ENCODE data around the gene MAPK14.

The MAPK14 gene

DNA sequence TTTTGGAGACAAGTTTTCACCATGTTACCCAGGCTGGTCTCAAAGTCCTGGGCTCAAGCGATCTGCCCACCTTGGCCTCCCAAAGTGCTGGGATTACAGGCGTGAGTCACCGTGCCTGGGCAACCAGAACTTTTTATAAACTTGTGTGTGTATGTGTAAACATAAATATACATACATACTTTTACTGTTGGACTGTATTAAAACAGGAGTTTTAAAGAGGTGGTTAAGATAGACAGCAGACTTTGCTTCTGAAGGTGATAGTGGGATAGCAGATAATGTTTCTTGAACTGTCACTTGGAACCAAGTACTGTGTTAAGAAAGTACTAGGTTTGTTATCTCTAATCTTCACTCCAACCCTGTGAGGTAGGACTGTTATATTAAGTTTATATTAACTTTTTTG, 74.1 kb downstream of the MAPK14 start:
- DNase-seq (ENCODE audit: low spot score): no peak

DNA sequence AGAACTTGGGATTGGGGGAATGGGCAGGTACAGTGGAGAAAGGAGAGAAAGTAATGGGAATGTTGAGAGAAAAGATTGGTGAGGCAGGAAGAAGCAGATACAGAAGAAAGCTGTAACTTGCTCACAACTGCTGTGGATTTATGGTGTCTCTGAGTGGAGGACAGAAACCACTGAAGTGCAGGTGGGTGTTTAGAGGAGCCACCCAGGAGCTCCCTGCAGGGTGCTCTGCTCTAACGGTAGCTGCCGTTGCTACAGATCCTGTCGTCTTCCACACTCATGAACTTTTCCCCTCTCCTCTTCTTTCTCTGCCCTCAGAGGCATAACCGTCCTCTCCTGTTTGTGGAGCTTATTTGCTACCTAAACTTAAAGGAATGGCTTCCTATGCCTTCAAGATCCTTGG, 75.2 kb downstream of the MAPK14 start:
- DNase-seq (ENCODE audit: low spot score): no peak

DNA sequence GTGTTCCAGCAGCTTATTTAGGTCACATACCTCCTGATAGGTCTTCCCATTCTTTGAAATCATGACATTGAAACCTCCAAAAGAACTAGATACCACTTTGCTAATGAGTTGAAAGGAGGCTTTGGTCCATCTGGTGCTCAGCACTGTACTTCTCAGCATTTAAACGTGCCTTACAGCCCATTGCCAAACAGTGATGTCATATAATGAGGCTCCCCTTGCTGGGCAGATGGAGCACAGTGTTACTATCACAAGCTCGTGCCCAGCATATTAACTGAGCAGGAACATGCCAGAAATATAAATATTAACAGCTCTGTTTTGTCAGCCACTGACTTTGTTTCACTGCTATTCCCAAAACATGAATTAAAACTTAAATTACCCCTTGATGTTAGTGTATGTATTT, 77.2 kb downstream of the MAPK14 start:
- no peak for DNase-seq (ENCODE audit: low spot score)

DNA sequence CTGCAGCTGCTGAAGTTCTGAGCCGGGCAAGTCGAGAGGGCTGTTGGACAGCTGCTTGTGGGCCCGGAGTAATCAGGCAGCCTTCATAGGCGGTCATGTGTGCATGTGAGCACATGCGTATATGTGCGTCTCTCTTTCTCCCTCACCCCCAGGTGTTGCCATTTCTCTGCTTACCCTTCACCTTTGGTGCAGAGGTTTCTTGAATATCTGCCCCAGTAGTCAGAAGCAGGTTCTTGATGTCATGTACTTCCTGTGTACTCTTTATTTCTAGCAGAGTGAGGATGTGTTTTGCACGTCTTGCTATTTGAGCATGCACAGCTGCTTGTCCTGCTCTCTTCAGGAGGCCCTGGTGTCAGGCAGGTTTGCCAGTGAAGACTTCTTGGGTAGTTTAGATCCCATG, 81.5 kb downstream of the MAPK14 start:
- no peak for DNase-seq (ENCODE audit: low spot score)

DNA sequence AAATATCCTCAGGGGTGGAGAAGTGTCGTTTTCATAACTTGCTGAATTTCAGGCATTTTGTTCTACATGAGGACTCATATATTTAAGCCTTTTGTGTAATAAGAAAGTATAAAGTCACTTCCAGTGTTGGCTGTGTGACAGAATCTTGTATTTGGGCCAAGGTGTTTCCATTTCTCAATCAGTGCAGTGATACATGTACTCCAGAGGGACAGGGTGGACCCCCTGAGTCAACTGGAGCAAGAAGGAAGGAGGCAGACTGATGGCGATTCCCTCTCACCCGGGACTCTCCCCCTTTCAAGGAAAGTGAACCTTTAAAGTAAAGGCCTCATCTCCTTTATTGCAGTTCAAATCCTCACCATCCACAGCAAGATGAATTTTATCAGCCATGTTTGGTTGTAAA, 82.4 kb downstream of the MAPK14 start:
- DNase-seq (ENCODE audit: low spot score): no peak

DNA sequence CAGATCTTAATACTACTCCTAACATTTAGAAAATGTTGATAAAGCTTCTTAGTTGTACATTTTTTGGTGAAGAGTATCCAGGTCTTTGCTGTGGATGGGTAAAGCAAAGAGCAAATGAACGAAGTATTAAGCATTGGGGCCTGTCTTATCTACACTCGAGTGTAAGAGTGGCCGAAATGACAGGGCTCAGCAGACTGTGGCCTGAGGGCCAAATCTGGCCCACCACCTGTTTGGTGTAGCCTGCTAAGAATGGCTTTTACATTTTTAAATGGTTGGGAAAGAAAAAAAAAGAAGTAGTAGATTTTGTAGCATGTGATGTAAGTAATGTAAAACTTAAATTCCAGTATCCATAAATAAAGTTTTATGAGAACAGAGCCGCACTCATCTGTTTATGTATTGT, 83.3 kb downstream of the MAPK14 start:
- no peak for DNase-seq (ENCODE audit: low spot score)

DNA sequence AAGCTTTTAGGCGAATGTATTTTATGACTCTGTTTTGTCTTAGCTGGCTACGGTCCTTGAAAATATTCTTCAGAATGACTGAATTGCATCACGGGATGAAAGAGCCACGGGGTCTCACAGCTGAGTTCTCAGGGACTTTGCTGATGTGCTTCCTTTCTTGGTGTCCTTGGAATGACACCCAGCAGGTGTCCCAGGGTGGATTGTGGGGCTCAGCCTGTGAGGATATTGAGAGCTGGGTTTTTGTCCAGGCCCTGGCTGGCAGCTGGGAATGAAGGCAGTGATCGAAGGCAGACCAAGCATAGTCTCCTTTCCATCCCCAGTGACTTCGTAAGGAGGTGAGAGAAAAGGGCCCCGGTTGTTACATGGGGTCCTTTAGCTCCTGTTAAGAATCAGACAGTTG, 83.9 kb downstream of the MAPK14 start:
- DNase-seq (ENCODE audit: low spot score): no peak

DNA sequence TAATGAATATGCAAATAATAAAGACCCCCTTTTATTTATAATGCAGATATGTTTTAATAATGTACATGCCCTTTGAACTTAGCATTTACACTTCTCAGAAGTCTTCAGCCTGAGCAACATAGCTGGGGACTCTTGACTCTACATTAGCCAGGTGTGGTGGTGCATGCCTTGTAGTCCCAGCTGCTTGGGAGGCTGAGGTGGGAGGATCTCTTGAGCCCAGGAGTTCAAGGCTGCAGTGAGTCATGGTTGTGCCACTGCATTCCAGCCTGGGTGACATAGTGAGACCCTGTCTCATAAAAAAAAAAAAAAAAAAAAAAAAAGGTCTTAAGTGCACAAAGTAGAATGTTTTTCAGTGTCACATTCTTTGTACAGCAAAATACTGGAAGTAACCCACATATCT, 85.4 kb downstream of the MAPK14 start:
- no peak for DNase-seq (ENCODE audit: low spot score)

DNA sequence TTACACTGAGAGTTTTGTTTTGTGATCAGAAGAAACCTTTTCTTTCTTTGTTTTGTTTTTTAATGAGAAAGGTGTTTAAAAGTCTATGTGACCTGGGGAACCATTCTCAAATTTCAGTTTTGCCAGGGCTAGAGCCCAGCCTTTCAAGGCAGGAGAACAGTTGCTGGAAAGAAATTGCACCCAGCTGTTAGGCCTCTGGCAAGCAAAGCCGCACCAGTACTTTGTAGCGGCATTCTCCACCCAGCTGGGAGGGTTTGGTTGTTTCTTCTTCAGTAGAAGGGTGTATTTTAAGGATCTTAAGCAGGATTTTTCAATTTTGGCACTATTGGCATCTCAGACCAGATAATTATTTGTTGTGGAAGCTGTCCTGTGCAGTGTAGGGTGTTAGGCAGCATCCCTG, 86.1 kb downstream of the MAPK14 start:
- DNase-seq (ENCODE audit: low spot score): no peak

DNA sequence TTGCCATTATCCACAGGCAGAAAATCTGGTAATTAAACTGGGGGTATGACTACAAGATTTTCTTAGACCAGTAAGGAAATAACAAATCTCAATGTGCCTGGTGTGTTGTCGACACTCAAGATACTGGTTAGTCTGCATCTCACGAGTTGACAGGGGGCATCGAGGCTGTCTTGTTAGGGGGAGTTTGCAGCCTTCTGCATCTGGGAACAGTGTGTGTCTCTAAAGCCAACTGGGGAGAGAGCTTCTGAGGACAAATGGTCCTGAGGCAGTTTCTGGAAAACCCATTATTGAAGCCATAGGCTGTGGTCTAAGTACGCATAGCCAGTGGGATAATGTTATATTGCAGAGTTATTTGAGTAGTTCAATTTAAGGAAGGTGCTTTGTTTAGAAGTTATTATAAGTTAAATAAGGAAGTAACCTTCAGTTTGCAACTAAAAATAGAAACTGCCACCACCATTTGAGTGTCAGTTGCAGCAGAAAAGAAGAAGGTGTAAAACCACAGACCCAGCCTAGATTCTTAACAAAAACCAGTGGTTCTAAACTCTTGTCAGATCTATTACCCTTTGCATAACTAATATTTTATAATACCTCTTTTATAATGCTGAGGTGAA, 87.3 kb downstream of the MAPK14 start:
- no peak for DNase-seq (ENCODE audit: low spot score)

DNA sequence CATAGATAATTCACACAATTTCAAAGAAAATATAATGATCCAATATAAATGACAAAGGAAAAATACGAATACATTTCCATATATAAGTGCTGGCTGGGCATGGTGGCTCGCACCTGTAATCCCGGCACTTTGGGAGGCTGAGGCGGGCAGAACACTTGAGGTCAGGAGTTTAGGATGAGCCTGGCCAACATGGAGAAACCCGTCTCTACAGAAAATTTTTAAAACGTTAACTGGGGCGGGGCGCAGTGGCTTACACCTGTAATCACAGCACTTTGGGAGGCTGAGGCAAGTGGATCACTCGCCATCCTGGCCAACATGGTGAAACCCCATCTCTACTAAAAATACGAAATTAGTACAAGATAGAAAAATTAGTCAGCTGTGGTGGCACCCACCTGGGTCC, 87.8 kb downstream of the MAPK14 start:
- no peak for DNase-seq (ENCODE audit: low spot score)

DNA sequence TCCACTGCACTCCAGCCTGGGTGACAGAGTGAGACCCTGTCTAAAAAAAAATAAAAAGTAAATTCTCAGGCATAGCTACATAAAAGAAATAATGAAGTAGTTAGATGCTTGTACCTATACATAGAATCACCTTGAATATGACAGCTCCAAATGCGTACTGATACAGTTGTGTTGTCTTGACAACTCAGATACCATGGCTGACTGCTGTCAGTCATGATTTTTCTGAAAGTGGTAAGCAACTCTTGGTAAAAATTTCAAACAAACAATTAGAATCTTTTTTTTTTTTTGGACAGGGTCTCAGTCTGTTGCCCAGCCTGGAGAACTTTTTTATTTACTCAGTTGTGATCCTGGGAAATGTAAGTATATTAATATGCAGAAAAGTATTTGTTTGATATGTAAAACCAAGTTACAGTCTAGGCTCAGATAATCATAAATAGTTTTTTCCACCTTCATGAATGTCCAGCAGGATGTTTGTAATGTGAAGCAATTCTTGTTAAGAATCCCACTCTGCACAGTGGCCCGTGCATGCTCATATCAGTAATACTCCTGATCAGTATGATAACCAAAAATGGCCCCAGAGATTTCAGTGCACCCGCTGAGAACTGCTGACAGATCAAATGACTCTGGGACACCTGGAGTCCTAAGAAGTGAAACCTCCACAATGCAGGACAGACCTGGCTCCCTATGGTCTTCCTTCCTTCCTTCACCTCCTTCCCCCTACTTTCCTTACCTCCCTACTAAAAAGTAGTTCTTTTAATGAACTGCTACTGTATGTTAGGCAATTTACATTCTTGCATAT, 88.7 kb downstream of the MAPK14 start:
- no peak for DNase-seq (ENCODE audit: low spot score)

DNA sequence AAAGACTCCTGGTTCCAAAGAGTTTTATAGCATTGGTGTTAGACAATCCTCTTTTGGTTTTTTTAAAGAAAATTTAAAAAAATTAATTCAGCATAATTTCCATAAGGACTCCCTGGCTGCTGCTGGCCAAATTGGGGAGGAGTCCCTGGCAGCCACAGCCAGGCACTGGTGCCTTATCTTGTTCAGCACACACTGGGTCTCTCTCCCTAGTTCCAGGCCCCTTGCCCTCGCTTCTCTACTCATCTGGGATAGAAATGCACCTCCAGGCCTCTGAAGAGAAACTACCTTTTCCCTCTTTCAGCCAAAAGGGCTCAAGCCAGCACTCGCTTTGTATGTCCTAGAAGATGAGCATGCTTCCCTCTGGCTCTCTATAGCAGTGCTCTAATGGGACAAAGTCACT, 89.3 kb downstream of the MAPK14 start:
- no peak for DNase-seq (ENCODE audit: low spot score)

DNA sequence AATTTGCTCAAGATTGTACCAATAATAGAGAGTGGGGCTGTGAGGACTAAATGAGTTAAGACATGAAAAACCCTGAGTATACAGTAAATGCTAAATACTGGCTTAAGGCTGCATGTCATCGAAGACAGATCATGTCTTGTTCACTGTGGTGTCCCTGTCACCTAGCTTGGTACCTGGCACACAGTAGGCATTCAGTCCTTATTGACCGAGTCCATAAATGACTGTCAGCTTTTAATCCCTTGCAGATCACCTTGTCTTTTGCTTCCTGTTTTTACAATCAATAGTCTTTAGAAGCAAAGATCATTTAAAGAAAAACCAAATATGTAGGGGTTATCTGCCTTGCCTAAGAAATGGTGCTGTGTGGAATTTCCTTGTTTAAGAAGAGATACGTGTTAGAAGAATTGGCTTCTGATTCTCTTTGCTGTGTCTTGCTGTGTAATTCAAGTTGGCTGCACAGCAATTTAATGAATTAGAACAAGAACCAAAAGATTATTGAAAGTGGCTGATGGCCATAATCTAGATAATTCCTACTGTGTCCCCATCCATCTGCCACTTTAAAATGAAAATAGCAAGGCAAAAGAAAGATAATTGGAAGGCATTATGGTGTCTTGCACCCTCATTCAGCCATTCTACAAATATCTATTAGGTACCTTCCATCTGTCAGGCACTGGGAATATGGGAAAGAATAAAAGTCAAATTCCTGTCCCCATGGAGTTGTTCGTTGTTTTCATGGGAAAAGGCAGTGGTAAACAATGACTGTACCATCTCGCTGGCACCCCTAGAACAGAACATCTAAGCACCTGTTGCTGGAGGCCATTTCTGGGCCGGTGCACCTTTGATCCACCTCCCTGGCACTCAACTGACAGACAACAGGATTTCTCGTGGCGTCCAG, 90.3 kb downstream of the MAPK14 start:
- no peak for DNase-seq (ENCODE audit: low spot score)

DNA sequence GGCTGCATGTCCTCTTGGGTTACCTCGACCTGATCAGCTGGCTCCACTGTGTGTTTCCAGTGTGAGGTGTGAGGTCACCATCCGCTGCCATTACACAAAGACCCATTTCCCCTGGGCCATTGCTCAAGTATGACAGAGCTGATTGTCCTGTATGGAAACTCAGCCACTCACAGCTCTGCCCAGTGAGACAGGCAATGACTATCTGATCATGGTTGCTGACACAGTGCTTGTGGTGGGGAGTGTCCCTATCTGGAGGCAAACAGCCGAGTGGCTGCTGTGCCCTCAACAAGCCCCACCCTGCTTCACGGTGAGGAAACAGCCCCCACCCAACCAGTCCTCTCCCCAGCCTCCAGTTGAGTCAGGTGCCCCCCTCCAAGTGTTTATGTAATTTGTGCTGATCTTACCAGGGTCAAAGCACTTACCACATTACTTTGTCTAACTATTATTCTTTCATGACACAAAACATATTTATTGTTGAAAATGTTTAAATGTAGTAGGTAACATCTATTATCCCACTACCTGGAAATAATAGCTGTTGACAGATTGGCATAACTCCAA, 91.0 kb downstream of the MAPK14 start:
- DNase-seq (ENCODE audit: low spot score): no peak

DNA sequence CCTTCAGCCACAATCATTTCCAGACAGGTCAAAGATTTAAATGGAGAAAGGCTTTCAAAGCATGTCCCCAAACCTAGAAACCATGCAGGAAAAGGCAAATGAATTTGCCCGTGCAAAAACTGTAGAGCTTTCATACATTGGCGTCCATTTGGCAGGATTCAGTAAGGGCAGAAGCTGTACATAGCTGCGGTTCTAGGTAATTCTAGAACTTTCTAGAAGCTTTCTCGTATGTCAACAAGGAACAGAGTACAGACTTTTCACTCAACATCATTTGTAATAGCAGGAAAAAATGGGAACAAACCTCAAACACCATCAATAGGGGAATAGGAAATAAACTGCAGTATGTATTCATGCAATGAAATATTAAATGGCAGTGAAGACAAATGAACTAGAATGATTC, 91.6 kb downstream of the MAPK14 start:
- DNase-seq (ENCODE audit: low spot score): no peak

DNA sequence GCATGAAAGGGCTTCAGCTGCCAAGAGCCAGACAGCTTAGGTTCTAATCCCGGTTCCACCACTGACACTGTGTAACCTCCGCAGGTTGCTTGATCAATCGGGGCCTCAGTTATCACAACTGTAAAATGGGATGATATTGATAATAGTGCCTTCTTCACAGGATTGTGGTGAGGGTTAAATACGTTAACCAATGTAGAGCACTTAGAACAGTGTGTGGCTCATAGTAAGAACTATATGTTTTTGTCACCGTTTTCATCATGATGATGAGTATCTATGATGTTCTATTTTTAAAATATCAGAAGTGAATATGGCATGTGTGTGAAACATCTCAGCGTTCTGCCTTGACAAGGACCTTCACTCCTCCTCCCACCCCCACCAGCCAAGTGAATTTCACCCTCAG, 92.4 kb downstream of the MAPK14 start:
- no peak for DNase-seq (ENCODE audit: low spot score)

DNA sequence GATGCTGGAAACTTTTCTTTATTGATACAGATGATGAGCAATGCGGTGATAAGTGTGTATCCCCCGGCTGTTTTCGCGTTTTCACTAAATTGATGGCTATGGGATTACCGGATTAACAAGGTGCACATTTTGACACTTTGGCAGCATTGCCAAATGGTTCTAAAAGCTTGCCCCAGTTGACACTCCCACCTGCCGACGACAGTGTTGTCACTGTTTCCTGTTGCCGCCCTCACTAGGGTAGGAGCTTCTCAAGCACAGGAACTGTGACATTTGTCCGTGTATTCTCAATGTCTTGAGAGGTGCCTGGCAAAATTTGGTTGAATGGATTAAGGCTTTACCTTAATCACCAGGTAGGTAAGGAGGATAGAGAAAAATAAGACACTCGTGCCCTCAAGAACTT, 92.9 kb downstream of the MAPK14 start:
- no peak for DNase-seq (ENCODE audit: low spot score)

DNA sequence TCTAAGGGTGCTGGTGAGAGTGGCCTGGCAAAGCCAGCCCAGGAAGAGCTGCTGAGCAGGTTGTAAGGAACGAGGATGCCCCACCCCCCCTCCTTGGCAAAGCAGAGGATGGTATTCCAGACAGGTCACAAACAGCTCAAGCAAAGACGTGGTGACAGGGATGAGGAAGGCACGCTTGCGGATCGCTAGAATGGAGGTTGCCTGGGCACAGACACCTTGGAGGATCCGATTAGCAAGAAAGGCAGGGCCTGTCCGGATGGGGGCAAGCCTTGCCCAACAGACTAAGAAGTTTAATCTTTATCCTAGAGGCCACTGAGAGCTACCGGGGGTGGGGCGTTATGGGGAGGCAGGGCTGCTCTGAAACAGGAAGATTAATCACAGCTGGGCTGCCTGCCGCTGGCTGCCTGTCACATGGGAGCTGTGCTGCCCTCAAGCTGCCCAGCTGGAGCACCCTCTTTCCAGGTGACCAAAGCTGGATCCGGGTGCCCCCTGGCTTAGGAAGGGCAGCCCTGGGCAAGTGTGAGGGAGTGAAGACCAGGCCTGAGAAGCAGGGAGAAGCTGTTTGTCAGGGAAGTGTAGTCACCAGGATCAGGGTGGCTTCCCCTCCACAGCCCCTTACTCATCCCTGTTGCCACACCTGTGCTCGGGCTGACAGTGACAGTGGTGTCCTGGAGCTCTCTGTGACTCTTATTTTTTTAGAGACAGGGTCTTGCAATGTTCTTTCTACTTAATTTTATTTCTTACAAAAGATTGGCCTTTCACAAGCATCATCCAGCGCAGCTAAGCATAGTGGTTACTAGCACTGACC, 93.6 kb downstream of the MAPK14 start:
- DNase-seq (ENCODE audit: low spot score): no peak

DNA sequence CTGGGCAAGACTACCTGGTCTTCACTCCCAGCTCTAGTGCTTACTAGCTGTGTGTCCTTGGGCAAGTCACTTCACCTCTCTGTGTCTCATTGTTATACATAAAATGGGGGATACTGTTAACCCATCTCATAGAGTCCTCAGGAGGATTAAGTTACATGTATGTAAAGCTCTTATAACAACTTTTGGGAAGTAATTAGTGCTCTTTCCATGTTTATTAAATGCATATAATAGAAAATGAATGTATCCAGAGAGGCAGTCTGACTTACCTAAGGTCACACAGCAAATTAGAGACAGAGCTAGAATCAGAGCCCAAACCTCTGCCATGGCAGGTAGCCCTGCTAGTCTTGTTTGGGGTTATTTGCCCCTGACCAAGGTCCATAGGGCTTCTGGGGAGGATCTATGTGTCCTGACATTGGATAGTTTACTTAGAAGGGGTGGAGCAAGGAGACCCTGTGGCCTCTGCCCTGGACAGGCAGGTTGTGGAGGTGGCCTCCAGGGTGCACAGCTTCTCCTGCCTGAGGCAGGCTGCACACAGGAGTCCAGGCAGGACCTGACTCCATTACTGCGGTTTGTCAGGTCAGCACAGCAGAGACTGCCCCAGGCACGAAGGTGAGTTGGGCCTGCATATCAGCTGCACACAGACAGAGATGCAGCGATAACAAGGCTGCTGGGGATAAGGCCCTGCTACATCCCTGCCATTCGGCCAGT, 94.3 kb downstream of the MAPK14 start:
- no peak for DNase-seq (ENCODE audit: low spot score)

Data from LoVo (cell line).